ENCODE data around the gene C1orf105. TPM values are rescaled to one million over a fixed set of nuclear protein-coding genes. Genes with fewer than 3 reads are reported as not detected.
A peak's percentile ranks its signal among the peaks of the same experiment; 100 is the strongest.

Gene C1orf105
- total and polyA plus RNA-seq, 10 of the 15 experiments (the other 5 are each of a cell fraction or from before 2014, with no cell fraction given): not detected

GRCh38 chr1:172390683-172391551, 29.6 kb upstream of the C1orf105 start (continued):
- TF ChIP-seq ZNF687 (IDR thresholded peaks at IDR 0.05) (peak; percentile 67; the same call in 1 of the 2 replicates), GABPA (IDR thresholded peaks at IDR 0.05; ENCODE audit: low read depth) (no peak), RB1 (IDR thresholded peaks at IDR 0.05; ENCODE audit: borderline replicate concordance) (no peak), HDAC6 (IDR thresholded peaks at IDR 0.05; ENCODE audit: unreplicated experiment) (no peak), POLR2A (IDR thresholded peaks at IDR 0.05; ENCODE audit: low read depth, low read length) (peak; percentile 32; the same call in 1 of the 2 replicates), MTA3 (IDR thresholded peaks at IDR 0.05; ENCODE audit: borderline replicate concordance, low read length) (0 out of 2 replicates have a peak, but pooled peaks have one; percentile 53), RAD51 (IDR thresholded peaks at IDR 0.05) (no peak), PKNOX1 (IDR thresholded peaks at IDR 0.05) (0 out of 2 replicates have a peak, but pooled peaks have one; percentile 23), RBBP5 (conservative IDR thresholded peaks at IDR 0.05) (no peak), TCF12 (IDR thresholded peaks at IDR 0.05; ENCODE audit: low read depth, low read length) (peak; percentile 40; the same call in 1 of the 2 replicates), IKZF1 (conservative IDR thresholded peaks at IDR 0.05) (peak; percentile 51), ZBTB33 (IDR thresholded peaks at IDR 0.05) (no peak), TAF1 (IDR thresholded peaks at IDR 0.05; ENCODE audit: borderline replicate concordance, low read depth, low read length) (0 out of 2 replicates have a peak, but pooled peaks have one; percentile 40), FOXM1 (IDR thresholded peaks at IDR 0.05; ENCODE audit: low read depth, low read length) (peak; percentile 59; the same call in 1 of the 2 replicates), ETV6 (conservative IDR thresholded peaks at IDR 0.05 in 1 of 2, IDR thresholded peaks at IDR 0.05 in 1 of 2; ENCODE audit: borderline replicate concordance in 1 of 2, low read depth in 1 of 2) (no peak; a peak in 1 of 4 replicates), SIX5 (IDR thresholded peaks at IDR 0.05; ENCODE audit: low read depth, low read length, severe bottlenecking) (no peak), ASH2L (IDR thresholded peaks at IDR 0.05; ENCODE audit: borderline replicate concordance, low read depth) (peak; percentile 39; the same call in 1 of the 2 replicates), IKZF2 (IDR thresholded peaks at IDR 0.05) (peak; percentile 57; a peak in 3 of 4 replicates), STAT1 (conservative IDR thresholded peaks at IDR 0.05) (no peak), DPF2 (IDR thresholded peaks at IDR 0.05) (peak; percentile 41; the same call in 1 of the 2 replicates)

All from GM12878 (cell line).